NT2/D1 (cell line): ENCODE data around the gene KRTAP5-1.

ENCODE experiments used
- SUZ12 ChIP-seq: IDR thresholded peaks from 2 replicates; pipeline ENCODE4 v1.6.1; 2011; ENCODE audit not compliant: insufficient read length, insufficient read depth; ENCODE audit errors: extremely low read depth
- YY1 ChIP-seq: IDR thresholded peaks from 2 replicates; pipeline ENCODE4 v1.6.1; 2011; ENCODE audit not compliant: insufficient read length, insufficient read depth
- ZNF274 ChIP-seq: IDR thresholded peaks from 2 replicates; pipeline ENCODE4 v1.6.1; 2011; ENCODE audit warnings: mild to moderate bottlenecking, low read depth, low read length

DNA sequence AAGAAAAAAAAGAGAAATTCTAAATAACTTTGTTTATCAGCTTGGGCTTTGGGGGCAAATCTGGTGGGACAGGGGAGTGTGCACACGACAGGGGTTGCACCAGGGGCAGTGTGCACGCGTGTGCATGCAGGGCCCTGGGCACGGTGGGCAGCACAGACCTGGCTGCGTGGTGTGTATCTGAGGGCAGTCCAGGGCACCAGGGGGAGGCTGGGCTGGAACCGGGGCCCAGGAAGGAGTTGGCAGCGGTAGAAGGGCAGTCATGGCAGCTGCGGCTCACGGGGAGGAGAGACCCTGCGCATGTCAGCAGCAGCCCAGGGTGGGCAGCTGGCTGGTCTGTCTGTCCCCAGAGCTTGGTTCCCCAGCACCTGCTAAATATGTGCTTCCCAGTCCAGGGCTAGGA is 48.8 kb upstream of the KRTAP5-1 start:
- TF ChIP-seq ZNF274 (no peak), SUZ12 (no peak), YY1 (no peak)
